HepG2 (cell line): ENCODE data around the gene PSMC3IP. TPM values are rescaled to one million over a fixed set of nuclear protein-coding genes. Genes with fewer than 3 reads are reported as not detected.

Experiments
- BORCS8-MEF2B ChIP-seq: sonication (generic); formaldehyde crosslinking; IDR thresholded peaks from 2 replicates; pipeline ENCODE4 v1.8.0; 2022; ENCODE audit warnings: mild to moderate bottlenecking, missing genetic modification reagents
- CBX1 ChIP-seq: IDR thresholded peaks from one replicate; pipeline ENCODE4 v1.6.1; 2016; ENCODE audit warnings: antibody characterized with exemption, low read depth
- EED ChIP-seq: sonication (generic); formaldehyde crosslinking; IDR thresholded peaks from 2 replicates; pipeline ENCODE4 v1.5.0; 2020; ENCODE audit warnings: mild to moderate bottlenecking, missing genetic modification reagents
- FOSL2 ChIP-seq: sonication (generic); formaldehyde crosslinking; IDR thresholded peaks from 2 replicates; pipeline ENCODE4 v1.4.0; 2020; ENCODE audit warnings: missing genetic modification reagents
- HDAC1 ChIP-seq: sonication (generic); formaldehyde crosslinking; IDR thresholded peaks from 2 replicates; pipeline ENCODE4 v1.5.1; 2020; ENCODE audit warnings: mild to moderate bottlenecking, missing genetic modification reagents
- HMG20B ChIP-seq: conservative IDR thresholded peaks from 2 replicates; pipeline ENCODE4 v1.6.1; 2016; ENCODE audit warnings: missing genetic modification reagents, missing compliant biosample characterization
- HNRNPL ChIP-seq: fragments of 200-400 bp; formaldehyde crosslinking; IDR thresholded peaks from 2 replicates; pipeline ENCODE4 v1.6.1; 2017; ENCODE audit warnings: mild to moderate bottlenecking, low read depth, low read length
- MAF1 ChIP-seq: sonication (generic); formaldehyde crosslinking; IDR thresholded peaks from 2 replicates; pipeline ENCODE4 v1.5.0; 2020; ENCODE audit warnings: missing genetic modification reagents, borderline replicate concordance
- MTF1 ChIP-seq: sonication (generic); formaldehyde crosslinking; IDR thresholded peaks from 2 replicates; pipeline ENCODE4 v1.5.0; 2020; ENCODE audit warnings: missing genetic modification reagents
- PRDM10 ChIP-seq: sonication (generic); formaldehyde crosslinking; IDR thresholded peaks from 2 replicates; pipeline ENCODE4 v1.4.0; 2020; ENCODE audit warnings: low read depth, missing genetic modification reagents
- RXRB ChIP-seq: IDR thresholded peaks from 2 replicates; pipeline ENCODE4 v1.6.1; 2016; ENCODE audit warnings: borderline replicate concordance, missing genetic modification reagents, missing compliant biosample characterization
- TSC22D2 ChIP-seq: sonication (generic); formaldehyde crosslinking; IDR thresholded peaks from 2 replicates; pipeline ENCODE4 v1.5.1; 2020; ENCODE audit warnings: missing genetic modification reagents, mild to moderate bottlenecking, borderline replicate concordance
- YEATS4 ChIP-seq: sonication (generic); formaldehyde crosslinking; IDR thresholded peaks from 2 replicates; pipeline ENCODE4 v1.4.0; 2020; ENCODE audit warnings: missing genetic modification reagents, borderline replicate concordance
- ZNF10 ChIP-seq: sonication (generic); formaldehyde crosslinking; IDR thresholded peaks from 2 replicates; pipeline ENCODE4 v1.4.0; 2020; ENCODE audit warnings: mild to moderate bottlenecking, low read depth, missing genetic modification reagents, borderline replicate concordance
- ZNF770 ChIP-seq: sonication (generic); formaldehyde crosslinking; IDR thresholded peaks from 2 replicates; pipeline ENCODE4 v1.5.0; 2020; ENCODE audit warnings: mild to moderate bottlenecking, missing genetic modification reagents
- ZZZ3 ChIP-seq: sonication (generic); formaldehyde crosslinking; IDR thresholded peaks from 2 replicates; pipeline ENCODE4 v1.4.0; 2020; ENCODE audit warnings: missing genetic modification reagents, mild to moderate bottlenecking, borderline replicate concordance
- polyA plus RNA-seq, 8 experiments: library from polyadenylated mRNA; depleted of rRNA in 3 of 8; stranded (reverse) in 7 of 8; unstranded in 1 of 8; fragments of >200 nt; fragmentation: Illumina TruSeq in 4 of 8; extraction: Trizol in 4 of 8; gene quantifications; 2 replicates each; pipeline versions ENCODE4 v1.2.1 to v1.2.3, GENCODE V29; 2011 to 2016; ENCODE audit warnings: low read depth in 4 of 8, missing spikeins in 1 of 8, mixed read lengths in 1 of 8; ENCODE audit not compliant: insufficient read depth in 1 of 8
- total RNA-seq, 5 experiments: library from RNA; depleted of rRNA; stranded (reverse); fragments of >200 nt; fragmentation: Illumina TruSeq; extraction: Trizol; gene quantifications; 2 replicates each; pipeline ENCODE4 v1.2.3, GENCODE V29; 2016; ENCODE audit warnings: low read depth in 1 of 5
- TF ChIP-seq, protein P1 (sequence below): sonication (generic); formaldehyde crosslinking; IDR thresholded peaks from 2 replicates; pipeline ENCODE4 v1.4.0; 2020; ENCODE audit warnings: mild to moderate bottlenecking, missing genetic modification reagents

PSMC3IP gene
- total and polyA plus RNA-seq, 2 of the 13 experiments (the other 11 are each of a cell fraction or from before 2014, with no cell fraction given): 6.5 to 22.4 TPM

GRCh38 chr17:42531455-42532354, 45.8 kb downstream of the PSMC3IP start (continued):
- TF ChIP-seq, protein P1, sequence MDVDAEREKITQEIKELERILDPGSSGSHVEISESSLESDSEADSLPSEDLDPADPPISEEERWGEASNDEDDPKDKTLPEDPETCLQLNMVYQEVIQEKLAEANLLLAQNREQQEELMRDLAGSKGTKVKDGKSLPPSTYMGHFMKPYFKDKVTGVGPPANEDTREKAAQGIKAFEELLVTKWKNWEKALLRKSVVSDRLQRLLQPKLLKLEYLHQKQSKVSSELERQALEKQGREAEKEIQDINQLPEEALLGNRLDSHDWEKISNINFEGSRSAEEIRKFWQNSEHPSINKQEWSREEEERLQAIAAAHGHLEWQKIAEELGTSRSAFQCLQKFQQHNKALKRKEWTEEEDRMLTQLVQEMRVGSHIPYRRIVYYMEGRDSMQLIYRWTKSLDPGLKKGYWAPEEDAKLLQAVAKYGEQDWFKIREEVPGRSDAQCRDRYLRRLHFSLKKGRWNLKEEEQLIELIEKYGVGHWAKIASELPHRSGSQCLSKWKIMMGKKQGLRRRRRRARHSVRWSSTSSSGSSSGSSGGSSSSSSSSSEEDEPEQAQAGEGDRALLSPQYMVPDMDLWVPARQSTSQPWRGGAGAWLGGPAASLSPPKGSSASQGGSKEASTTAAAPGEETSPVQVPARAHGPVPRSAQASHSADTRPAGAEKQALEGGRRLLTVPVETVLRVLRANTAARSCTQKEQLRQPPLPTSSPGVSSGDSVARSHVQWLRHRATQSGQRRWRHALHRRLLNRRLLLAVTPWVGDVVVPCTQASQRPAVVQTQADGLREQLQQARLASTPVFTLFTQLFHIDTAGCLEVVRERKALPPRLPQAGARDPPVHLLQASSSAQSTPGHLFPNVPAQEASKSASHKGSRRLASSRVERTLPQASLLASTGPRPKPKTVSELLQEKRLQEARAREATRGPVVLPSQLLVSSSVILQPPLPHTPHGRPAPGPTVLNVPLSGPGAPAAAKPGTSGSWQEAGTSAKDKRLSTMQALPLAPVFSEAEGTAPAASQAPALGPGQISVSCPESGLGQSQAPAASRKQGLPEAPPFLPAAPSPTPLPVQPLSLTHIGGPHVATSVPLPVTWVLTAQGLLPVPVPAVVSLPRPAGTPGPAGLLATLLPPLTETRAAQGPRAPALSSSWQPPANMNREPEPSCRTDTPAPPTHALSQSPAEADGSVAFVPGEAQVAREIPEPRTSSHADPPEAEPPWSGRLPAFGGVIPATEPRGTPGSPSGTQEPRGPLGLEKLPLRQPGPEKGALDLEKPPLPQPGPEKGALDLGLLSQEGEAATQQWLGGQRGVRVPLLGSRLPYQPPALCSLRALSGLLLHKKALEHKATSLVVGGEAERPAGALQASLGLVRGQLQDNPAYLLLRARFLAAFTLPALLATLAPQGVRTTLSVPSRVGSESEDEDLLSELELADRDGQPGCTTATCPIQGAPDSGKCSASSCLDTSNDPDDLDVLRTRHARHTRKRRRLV (CRISPR knock-in tag): no peak
- TF ChIP-seq RXRB (CRISPR knock-in tag): peak; percentile 69
- no peak for TF ChIP-seq ZNF10 (CRISPR knock-in tag)
- TF ChIP-seq ZNF770 (CRISPR knock-in tag): peak; percentile 93
- TF ChIP-seq EED: no peak
- TF ChIP-seq HDAC1 (CRISPR knock-in tag): 0 out of 2 replicates have a peak, but pooled peaks have one; percentile 28
- TF ChIP-seq FOSL2 (CRISPR knock-in tag): no peak
- TF ChIP-seq TSC22D2 (CRISPR knock-in tag): no peak; the same call in 1 of the 2 replicates
- TF ChIP-seq HNRNPL: no peak
- peak; percentile 20 for TF ChIP-seq CBX1
- TF ChIP-seq YEATS4 (CRISPR knock-in tag): no peak; the same call in 1 of the 2 replicates
- TF ChIP-seq MAF1: peak; percentile 68; the same call in 1 of the 2 replicates
- 0 out of 2 replicates have a peak, but pooled peaks have one; percentile 2 for TF ChIP-seq HMG20B (CRISPR knock-in tag)
- TF ChIP-seq BORCS8-MEF2B (CRISPR knock-in tag): 0 out of 2 replicates have a peak, but pooled peaks have one; percentile 18
- TF ChIP-seq MTF1 (CRISPR knock-in tag): no peak
- no peak for TF ChIP-seq PRDM10 (CRISPR knock-in tag)
- no peak for TF ChIP-seq ZZZ3 (CRISPR knock-in tag)
